ENCODE measurements around the gene CNKSR3. TPM values are rescaled to one million over a fixed set of nuclear protein-coding genes. Genes with fewer than 3 reads are reported as not detected.
"Not testable (repeated sequence)": the region's sequence is repeated elsewhere in the genome, so short reads cannot be mapped to it uniquely, and the experiment has no call there.

The CNKSR3 gene
- total RNA-seq, 4 donors from 2014 or later, result 7.6 to 29.6 (median 12.4) TPM

DNA sequence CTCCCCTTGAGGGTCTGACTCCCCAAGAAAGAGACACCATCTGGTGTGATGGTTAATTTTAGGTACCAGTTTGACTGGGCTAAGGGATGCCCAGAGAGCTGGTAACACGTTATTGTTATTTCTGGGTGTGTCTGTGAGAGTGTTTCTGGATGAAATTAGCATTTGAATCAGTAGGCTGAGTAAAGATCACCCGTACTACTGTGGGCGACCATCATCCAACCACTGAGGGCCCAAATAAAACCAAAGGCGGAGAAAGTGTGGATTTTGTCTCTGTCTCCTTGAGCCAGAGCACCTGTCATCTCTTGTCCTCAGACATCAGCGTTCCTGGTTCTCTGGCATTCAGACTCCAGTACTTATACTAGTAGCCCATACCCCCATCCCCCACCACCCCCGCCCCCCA, 7.9 kb upstream of the CNKSR3 start:
- intact Hi-C loops (cut with DNase I; ENCODE audit: low total_unique reads), result no loop called here
- no peaks in the 10 kb centered on the region for H3K36me3 ChIP-seq
- no peak overlapping the region for H3K4me3 ChIP-seq
- no peaks in the 10 kb centered on the region for H3K27me3 ChIP-seq
- H3K27ac ChIP-seq, result no peak overlapping the region
- H3K4me1 ChIP-seq, result no peaks in the 10 kb centered on the region
- H3K9me3 ChIP-seq, result no peaks in the 10 kb centered on the region
- DNase-seq, result no peak
- no peak for TF ChIP-seq CTCF (IDR thresholded peaks at IDR 0.05)
- TF ChIP-seq POLR2A (IDR thresholded peaks at IDR 0.05), result no peak

DNA sequence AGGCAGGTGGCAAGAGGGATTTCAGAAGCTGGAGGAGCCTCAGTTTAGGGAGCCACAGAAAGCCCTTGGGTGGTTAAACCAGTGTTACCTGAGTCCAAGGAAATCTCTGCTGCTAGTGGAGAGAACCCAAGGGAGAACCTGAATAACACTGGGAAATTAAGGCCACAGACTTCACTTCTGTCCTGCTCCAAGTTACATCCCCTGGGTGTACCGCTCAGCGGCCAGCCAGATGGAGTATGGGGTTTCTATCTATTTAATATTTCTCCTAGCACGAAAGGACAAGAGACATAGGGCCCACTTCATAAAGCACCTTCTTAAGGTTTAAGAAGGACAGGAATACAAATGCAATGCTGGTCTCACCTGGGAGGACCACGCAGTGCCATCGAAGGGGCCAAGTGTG, 5.8 kb upstream of the CNKSR3 start:
- H3K4me3 ChIP-seq, result no peak overlapping the region
- DNase-seq, result no peak
- intact Hi-C loops (cut with DNase I; ENCODE audit: low total_unique reads), result no loop called here
- no peaks in the 10 kb centered on the region for H3K36me3 ChIP-seq
- peak overlapping the region; percentile 45 to 51 for H3K27ac ChIP-seq
- no peaks in the 10 kb centered on the region for H3K9me3 ChIP-seq
- no peaks in the 10 kb centered on the region for H3K27me3 ChIP-seq
- H3K4me1 ChIP-seq, result peaks cover 0 to 9% of the 10 kb centered on the region in 2 donors
- TF ChIP-seq CTCF (IDR thresholded peaks at IDR 0.05), result no peak
- no peak for TF ChIP-seq POLR2A (IDR thresholded peaks at IDR 0.05)

DNA sequence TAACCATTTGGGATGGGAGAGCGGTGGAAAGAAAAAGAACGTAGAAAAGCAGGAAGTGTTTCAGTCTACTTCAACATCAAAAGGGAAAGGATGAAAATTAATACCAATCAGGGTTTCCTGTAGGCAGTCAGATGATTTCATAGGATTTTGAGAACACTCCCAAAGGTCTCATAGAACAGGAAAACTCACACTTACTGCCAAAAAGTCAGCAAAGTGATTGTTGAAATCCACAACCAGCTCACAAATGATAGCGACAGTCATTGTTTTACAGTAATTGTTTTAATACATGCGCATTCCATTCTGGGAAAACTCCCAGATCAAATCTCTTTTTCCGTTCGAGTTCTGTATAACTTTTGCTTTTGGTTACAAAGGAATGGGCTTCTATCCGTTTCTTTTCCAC, 5.3 kb upstream of the CNKSR3 start:
- peaks cover 0 to 12% of the 10 kb centered on the region in 2 donors for H3K4me1 ChIP-seq
- no peak for DNase-seq
- peak overlapping the region in 1 of 2 donors; percentile 7 for H3K4me3 ChIP-seq
- intact Hi-C loops (cut with DNase I; ENCODE audit: low total_unique reads), result no loop called here
- no peaks in the 10 kb centered on the region for H3K27me3 ChIP-seq
- H3K9me3 ChIP-seq, result no peaks in the 10 kb centered on the region
- no peaks in the 10 kb centered on the region for H3K36me3 ChIP-seq
- TF ChIP-seq CTCF (IDR thresholded peaks at IDR 0.05), result no peak
- TF ChIP-seq POLR2A (IDR thresholded peaks at IDR 0.05), result no peak
- peak overlapping the region; percentile 45 to 51 for H3K27ac ChIP-seq

DNA sequence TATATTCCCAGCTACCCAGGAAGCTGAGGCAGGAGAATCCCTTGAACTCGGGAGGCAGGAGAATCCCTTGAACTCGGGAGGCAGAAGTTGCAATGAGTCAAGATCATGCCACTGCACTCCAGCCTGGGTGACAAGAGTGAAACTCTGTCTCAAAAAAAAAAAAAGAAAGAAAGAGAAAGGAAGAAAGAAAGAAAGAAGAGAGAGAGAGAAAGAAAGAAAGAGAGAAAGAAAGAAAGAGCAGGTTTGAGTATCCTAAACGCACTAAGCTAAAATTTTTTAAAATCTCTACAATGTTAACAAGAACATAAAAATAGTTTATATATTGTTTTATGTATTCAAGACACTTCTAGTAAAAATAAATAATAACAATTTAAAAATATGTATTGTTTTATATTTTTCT, 4.6 kb upstream of the CNKSR3 start:
- H3K36me3 ChIP-seq; intact Hi-C loops (cut with DNase I; ENCODE audit: low total_unique reads); DNase-seq; H3K9me3 ChIP-seq; H3K27me3 ChIP-seq; H3K4me3 ChIP-seq: not testable (repeated sequence)
- peaks cover 0 to 12% of the 10 kb centered on the region in 2 donors for H3K4me1 ChIP-seq
- peak overlapping the region; percentile 51 to 97 for H3K27ac ChIP-seq

GRCh38 chr6:154514481-154514880, 4.0 kb upstream of the CNKSR3 start:
- H3K9me3 ChIP-seq, result no peaks in the 10 kb centered on the region
- H3K27ac ChIP-seq, result peak overlapping the region; percentile 97 to 98
- H3K27me3 ChIP-seq, result no peaks in the 10 kb centered on the region
- H3K4me1 ChIP-seq, result peaks cover 0 to 12% of the 10 kb centered on the region in 2 donors
- H3K4me3 ChIP-seq, result no peak overlapping the region
- H3K36me3 ChIP-seq, result no peaks in the 10 kb centered on the region
- intact Hi-C loops (cut with DNase I; ENCODE audit: low total_unique reads), result no loop called here
- DNase-seq, result no peak
- no peak for TF ChIP-seq POLR2A (IDR thresholded peaks at IDR 0.05)
- no peak for TF ChIP-seq CTCF (IDR thresholded peaks at IDR 0.05)

Measured in uterus (tissue), 4 donors.